ENCODE measurements around the gene GUCD1. TPM values are rescaled to one million over a fixed set of nuclear protein-coding genes. Genes with fewer than 3 reads are reported as not detected.

Gene GUCD1
- total RNA-seq, 2 experiments from 2014 or later, result 103 to 104 TPM

- ATAC-seq (ENCODE audit: low read depth) (no peak), DNase-seq (no peak)
- no peak overlapping the region for H3K27ac Mint-ChIP-seq
- POLR2A ChIA-PET, result no interaction called here
- H3K27me3 Mint-ChIP-seq, result peaks cover 11% of the 10 kb centered on the region
- peaks cover 14% of the 10 kb centered on the region for H3K4me1 Mint-ChIP-seq
- no peaks in the 10 kb centered on the region for H3K36me3 Mint-ChIP-seq
- H3K4me3 Mint-ChIP-seq, result no peak overlapping the region
- H3K9me3 Mint-ChIP-seq, result no peaks in the 10 kb centered on the region
Measured at GRCh38 chr22:24518771-24519485, 36.0 kb downstream of the GUCD1 start.

- POLR2A ChIA-PET, result interaction anchor here (1.1 kb wide), 1 partner anchor 90 kb away, joined by 3 read pairs; the partner anchor contains the start of gene ADORA2A
- Mint-ChIP-seq H3K9me3 (no peaks in the 10 kb centered on the region), H3K36me3 (no peaks in the 10 kb centered on the region), H3K27me3 (peaks cover 11% of the 10 kb centered on the region), H3K4me1 (peaks cover 14% of the 10 kb centered on the region), H3K4me3 (no peak overlapping the region), H3K27ac (no peak overlapping the region)
- ATAC-seq (ENCODE audit: low read depth) (no peak), DNase-seq (no peak)
Measured at GRCh38 chr22:24518228-24518627, 36.7 kb downstream of the GUCD1 start.

GRCh38 chr22:24517446-24517845, 37.5 kb downstream of the GUCD1 start:
- ATAC-seq (ENCODE audit: low read depth) (no peak), DNase-seq (no peak)
- peaks cover 14% of the 10 kb centered on the region for H3K4me1 Mint-ChIP-seq
- H3K27ac Mint-ChIP-seq, result no peak overlapping the region
- no peaks in the 10 kb centered on the region for H3K9me3 Mint-ChIP-seq
- H3K36me3 Mint-ChIP-seq, result no peaks in the 10 kb centered on the region
- POLR2A ChIA-PET, result interaction anchor here (0.5 to 1.1 kb wide), 2 partner anchors 59 to 89 kb away, joined by 3 to 4 read pairs; partner anchors contain the start of gene ADORA2A
- peaks cover 11% of the 10 kb centered on the region for H3K27me3 Mint-ChIP-seq
- H3K4me3 Mint-ChIP-seq, result no peak overlapping the region

- DNase-seq (no peak), ATAC-seq (ENCODE audit: low read depth) (no peak)
- Mint-ChIP-seq H3K36me3 (no peaks in the 10 kb centered on the region), H3K4me3 (no peak overlapping the region), H3K4me1 (peaks cover 13% of the 10 kb centered on the region), H3K27me3 (peaks cover 11% of the 10 kb centered on the region), H3K9me3 (no peaks in the 10 kb centered on the region), H3K27ac (no peak overlapping the region)
- POLR2A ChIA-PET, result no interaction called here
Measured at GRCh38 chr22:24516301-24516737, 38.6 kb downstream of the GUCD1 start.

GRCh38 chr22:24515027-24515338, 40.0 kb downstream of the GUCD1 start:
- ATAC-seq (ENCODE audit: low read depth) (no peak), DNase-seq (no peak)
- POLR2A ChIA-PET, result no interaction called here
- Mint-ChIP-seq H3K4me1 (peaks cover 18% of the 10 kb centered on the region), H3K9me3 (no peaks in the 10 kb centered on the region), H3K36me3 (no peaks in the 10 kb centered on the region), H3K4me3 (no peak overlapping the region), H3K27ac (no peak overlapping the region), H3K27me3 (peaks cover 11% of the 10 kb centered on the region)

- no peak overlapping the region for H3K4me3 Mint-ChIP-seq
- no peaks in the 10 kb centered on the region for H3K9me3 Mint-ChIP-seq
- no peak for ATAC-seq (ENCODE audit: low read depth)
- DNase-seq, result no peak
- peaks cover 18% of the 10 kb centered on the region for H3K4me1 Mint-ChIP-seq
- H3K27me3 Mint-ChIP-seq, result peaks cover 14% of the 10 kb centered on the region
- H3K27ac Mint-ChIP-seq, result no peak overlapping the region
- POLR2A ChIA-PET, result no interaction called here
- no peaks in the 10 kb centered on the region for H3K36me3 Mint-ChIP-seq
Measured at GRCh38 chr22:24514241-24515026, 40.5 kb downstream of the GUCD1 start.

- Mint-ChIP-seq H3K9me3 (no peaks in the 10 kb centered on the region), H3K4me1 (peaks cover 13% of the 10 kb centered on the region), H3K27ac (no peak overlapping the region), H3K36me3 (no peaks in the 10 kb centered on the region), H3K4me3 (no peak overlapping the region), H3K27me3 (peaks cover 15% of the 10 kb centered on the region)
- ATAC-seq (ENCODE audit: low read depth), result no peak
- POLR2A ChIA-PET, result no interaction called here
- DNase-seq, result no peak
Measured at GRCh38 chr22:24513378-24514240, 41.3 kb downstream of the GUCD1 start.

GRCh38 chr22:24512043-24512442, 42.9 kb downstream of the GUCD1 start:
- POLR2A ChIA-PET, result no interaction called here

GRCh38 chr22:24510637-24511625, 44.0 kb downstream of the GUCD1 start:
- DNase-seq, result no peak
- peaks cover 8% of the 10 kb centered on the region for H3K27me3 Mint-ChIP-seq
- H3K4me3 Mint-ChIP-seq, result no peak overlapping the region
- H3K27ac Mint-ChIP-seq, result no peak overlapping the region
- peaks cover 10% of the 10 kb centered on the region for H3K4me1 Mint-ChIP-seq
- H3K9me3 Mint-ChIP-seq, result no peaks in the 10 kb centered on the region
- ATAC-seq (ENCODE audit: low read depth), result no peak
- H3K36me3 Mint-ChIP-seq, result no peaks in the 10 kb centered on the region
- POLR2A ChIA-PET, result no interaction called here

More at GRCh38 chr22:24512043-24512442, 42.9 kb downstream of the GUCD1 start:
- peaks cover 10% of the 10 kb centered on the region for H3K4me1 Mint-ChIP-seq
- no peaks in the 10 kb centered on the region for H3K36me3 Mint-ChIP-seq
- H3K27ac Mint-ChIP-seq, result no peak overlapping the region
- peaks cover 6% of the 10 kb centered on the region for H3K27me3 Mint-ChIP-seq
- ATAC-seq (ENCODE audit: low read depth) (no peak), DNase-seq (no peak)
- H3K9me3 Mint-ChIP-seq, result no peaks in the 10 kb centered on the region
- H3K4me3 Mint-ChIP-seq, result no peak overlapping the region

- peaks cover 8% of the 10 kb centered on the region for H3K27me3 Mint-ChIP-seq
- H3K27ac Mint-ChIP-seq, result no peak overlapping the region
- ATAC-seq (ENCODE audit: low read depth) (no peak), DNase-seq (no peak)
- H3K9me3 Mint-ChIP-seq, result no peaks in the 10 kb centered on the region
- peaks cover 20% of the 10 kb centered on the region for H3K4me1 Mint-ChIP-seq
- no peak overlapping the region for H3K4me3 Mint-ChIP-seq
- no peaks in the 10 kb centered on the region for H3K36me3 Mint-ChIP-seq
- POLR2A ChIA-PET, result no interaction called here
Measured at GRCh38 chr22:24507716-24508115, 47.2 kb downstream of the GUCD1 start.

GRCh38 chr22:24506802-24507438, 48.0 kb downstream of the GUCD1 start:
- Mint-ChIP-seq H3K27ac (no peak overlapping the region), H3K4me3 (no peak overlapping the region), H3K36me3 (no peaks in the 10 kb centered on the region), H3K4me1 (peaks cover 19% of the 10 kb centered on the region), H3K9me3 (no peaks in the 10 kb centered on the region), H3K27me3 (peaks cover 8% of the 10 kb centered on the region)
- DNase-seq, result no peak
- no peak for ATAC-seq (ENCODE audit: low read depth)
- POLR2A ChIA-PET, result interaction anchor here (1.1 kb wide), 1 partner anchor 79 kb away, joined by 4 read pairs; the partner anchor contains the start of gene ADORA2A
